Ovary (tissue), 9 donors: ENCODE data around the gene LRRTM4. TPM values are rescaled to one million over a fixed set of nuclear protein-coding genes. Genes with fewer than 3 reads are reported as not detected.

Experiments used
- DNase-seq, 5 donors: peaks; one replicate each; pipeline ENCODE4 v3.0.0-alpha.2; 2019 to 2020
- H3K27ac ChIP-seq, 2 donors: fragments of 200-600 bp; one replicate each; pipeline versions ENCODE4 v1.5.1 to v1.8.0; 2019 to 2022
- H3K27me3 ChIP-seq: fragments of 200-600 bp; one replicate; pipeline ENCODE4 v1.8.0; 2022
- H3K36me3 ChIP-seq: fragments of 200-600 bp; sonication (generic); one replicate; pipeline ENCODE4 v1.5.1; 2019
- H3K4me1 ChIP-seq: one replicate; pipeline ENCODE4 v1.8.1; 2013; ENCODE audit warnings: mild to moderate bottlenecking, moderate library complexity; ENCODE audit not compliant: insufficient read depth
- H3K4me3 ChIP-seq: fragments of 200-600 bp; sonication (generic); one replicate; pipeline ENCODE4 v1.5.1; 2017
- H3K9me3 ChIP-seq, 2 donors: fragments of 200-600 bp in 1 of 2; sonication (generic) in 1 of 2; one replicate each; pipeline versions ENCODE4 v1.5.1 to v1.8.1; 2013 to 2019; ENCODE audit warnings: mild to moderate bottlenecking in 1 of 2, moderate library complexity in 1 of 2
- CTCF ChIP-seq, 3 donors: fragments of 450-650 bp in 2 of 3; fragments of 200-600 bp in 1 of 3; IDR thresholded peaks; one replicate each; pipeline versions ENCODE4 v1.5.1 to v1.8.0; 2016 to 2022; ENCODE audit warnings: antibody characterized with exemption in 3 of 3, mild to moderate bottlenecking in 1 of 3
- EP300 ChIP-seq: sonication (generic); formaldehyde crosslinking; IDR thresholded peaks from one replicate; pipeline ENCODE4 v1.6.1; 2017; ENCODE audit warnings: antibody characterized with exemption
- POLR2A ChIP-seq: fragments of 450-650 bp; IDR thresholded peaks from one replicate; pipeline ENCODE4 v1.6.1; 2017; ENCODE audit warnings: antibody characterized with exemption, mild to moderate bottlenecking, moderate library complexity
- WGBS, 3 donors: extraction: QIAGEN DNeasy Blood & Tissue Kit in 1 of 3; methylation state at CpG; one replicate each; pipeline versions ENCODE4 v1.1.5 to v1.1.7; 2013 to 2017; 5-methylcytosine and 5-hydroxymethylcytosine counted together
- intact Hi-C, 4 donors: fragments of 100-400 bp; cut with DNase I; formaldehyde crosslinking; loops; one replicate each; pipeline versions ENCODE4 v1.11.0 to v1.15.1; 2022 to 2023
- polyA plus RNA-seq, 2 donors: library from polyadenylated mRNA; stranded (reverse); fragments of 200-250 nt in 1 of 2; fragments of 350-450 nt in 1 of 2; fragmentation: Illumina TruSeq in 1 of 2; extraction: RNeasy Lipid Tissue Mini Kit (QIAGEN cat#74804) in 1 of 2; gene quantifications; one replicate each; pipeline ENCODE4 v1.2.3, GENCODE V29; 2013 to 2014
- total RNA-seq, 7 donors: library from RNA; depleted of rRNA in 2 of 7; stranded (reverse); fragments of >200 nt in 2 of 7; fragmentation: NEBNext Ultra II Directional in 3 of 7; extraction: Animal tissue kit (Norgen Biotek cat#: 25700) in 3 of 7; gene quantifications; one replicate each; pipeline versions ENCODE4 v1.1.0 to v1.2.4, GENCODE V29; 2016 to 2023
- donor health status: DM: no; HTN: no; CAD: no; lungs with moderate emphysema.
- donor health status: DM: no; HTN: no; CAD: no.
- donor health status: Bipolar disorder and iron deficiency.
- donor health status: DM: yes; HTN: yes; CAD: no.
- donor health status: DM: no; HTN: no; CAD: no.
- donor health status: DM: yes; HTN: yes; CAD: no.

LRRTM4 gene
- total and polyA plus RNA-seq, 9 donors: 0.01 to 2.2 (median 0.71) TPM; not detected in 2

- Histone ChIP-seq H3K4me1 (no peaks in the 10 kb centered on the region), H3K9me3 (no peaks in the 10 kb centered on the region), H3K4me3 (no peak overlapping the region), H3K27me3 (no peaks in the 10 kb centered on the region), H3K27ac (no peak overlapping the region), H3K36me3 (no peaks in the 10 kb centered on the region)
- 80 to 95% (median 81%) methylated on average over 1 of the region's 1 CpG for WGBS, 3 donors
- TF ChIP-seq POLR2A (no peak), CTCF (IDR thresholded peaks at IDR 0.05) (no peak), EP300 (no peak)
- intact Hi-C loops: no loop called here
- DNase-seq: no peak
Observed at GRCh38 chr2:77018219-77018618, 504.0 kb downstream of the LRRTM4 start.

GRCh38 chr2:77017355-77017745, 504.8 kb downstream of the LRRTM4 start:
- no peaks in the 10 kb centered on the region for H3K36me3 ChIP-seq
- no peaks in the 10 kb centered on the region for H3K4me1 ChIP-seq
- 49 to 76% (median 63%) methylated on average over 3 of the region's 3 CpGs for WGBS, 3 donors
- H3K4me3 ChIP-seq: no peak overlapping the region
- TF ChIP-seq POLR2A (no peak), EP300 (no peak)
- no peaks in the 10 kb centered on the region for H3K27me3 ChIP-seq
- no peaks in the 10 kb centered on the region for H3K9me3 ChIP-seq
- no peak for DNase-seq
- H3K27ac ChIP-seq: no peak overlapping the region
- intact Hi-C loops: no loop called here

- no peak overlapping the region for H3K4me3 ChIP-seq
- no peak for DNase-seq
- no peaks in the 10 kb centered on the region for H3K36me3 ChIP-seq
- WGBS, 3 donors: 39 to 65% (median 52%) methylated on average over 4 of the region's 4 CpGs
- H3K27ac ChIP-seq: no peak overlapping the region
- no peaks in the 10 kb centered on the region for H3K9me3 ChIP-seq
- no peaks in the 10 kb centered on the region for H3K4me1 ChIP-seq
- H3K27me3 ChIP-seq: no peaks in the 10 kb centered on the region
- TF ChIP-seq CTCF (IDR thresholded peaks at IDR 0.05) (no peak), POLR2A (no peak), EP300 (no peak)
- intact Hi-C loops: no loop called here
Observed at GRCh38 chr2:77016443-77017354, 505.5 kb downstream of the LRRTM4 start.

GRCh38 chr2:77013953-77014352, 508.2 kb downstream of the LRRTM4 start:
- no peak overlapping the region for H3K4me3 ChIP-seq
- H3K36me3 ChIP-seq: no peaks in the 10 kb centered on the region
- no peaks in the 10 kb centered on the region for H3K9me3 ChIP-seq
- 88 to 90% (median 90%) methylated on average over 2 of the region's 2 CpGs for WGBS, 3 donors
- no peaks in the 10 kb centered on the region for H3K27me3 ChIP-seq
- H3K27ac ChIP-seq: no peak overlapping the region
- TF ChIP-seq EP300: no peak
- TF ChIP-seq CTCF (IDR thresholded peaks at IDR 0.05): no peak
- no peak for TF ChIP-seq POLR2A
- no peak for DNase-seq
- no peaks in the 10 kb centered on the region for H3K4me1 ChIP-seq
- intact Hi-C loops: no loop called here

GRCh38 chr2:77013457-77013856, 508.7 kb downstream of the LRRTM4 start:
- 76 to 85% (median 80%) methylated on average over 2 of the region's 2 CpGs for WGBS, 3 donors
- DNase-seq: no peak
- H3K27me3 ChIP-seq: no peaks in the 10 kb centered on the region
- H3K27ac ChIP-seq: no peak overlapping the region
- no peaks in the 10 kb centered on the region for H3K36me3 ChIP-seq
- no peaks in the 10 kb centered on the region for H3K9me3 ChIP-seq
- no peaks in the 10 kb centered on the region for H3K4me1 ChIP-seq
- TF ChIP-seq CTCF (IDR thresholded peaks at IDR 0.05): no peak
- no peak for TF ChIP-seq POLR2A
- no peak for TF ChIP-seq EP300
- intact Hi-C loops: no loop called here
- H3K4me3 ChIP-seq: no peak overlapping the region
